IMR-90 (cell line): ENCODE measurements around the gene SLC4A1AP. TPM values are rescaled to one million over a fixed set of nuclear protein-coding genes. Genes with fewer than 3 reads are reported as not detected.

Experiments used
- ATAC-seq: fragments of 200-7000 bp; cut with Tn5 transposase; 2 replicates; pipeline ENCODE4 v1.9.1; 2020; ENCODE audit warnings: low read depth, mild to moderate bottlenecking, moderate library complexity
- BruUV-seq: library from RNA; stranded (reverse); fragments of 400-500 nt; replicated peaks from 2 replicates; lab custom pipeline; 2021; lab: Mats Ljungman, UMichigan
- CTCF ChIA-PET: fragments of 300-600 bp; formaldehyde crosslinking; extraction: SDS; loops from one replicate; lab custom pipeline; 2021; ENCODE audit warnings: antibody characterized with exemption; lab: Yijun Ruan, JAX
- POLR2A ChIA-PET: fragments of 300-600 bp; sonication (Branson Sonifier 250); formaldehyde crosslinking; loops from one replicate; lab custom pipeline; 2022; ENCODE audit warnings: antibody characterized with exemption; ENCODE audit not compliant: unreplicated experiment; lab: Charles Lee
- DNase-seq: peaks from one replicate; pipeline ENCODE4 v3.0.0; 2013
- H2AFZ ChIP-seq: replicated peaks from 2 replicates; pipeline ENCODE3; 2013; ENCODE audit warnings: low read length, mild to moderate bottlenecking; ENCODE audit not compliant: poor library complexity
- H2AK5ac ChIP-seq: 2 replicates; pipeline ENCODE4 v1.6.1; 2013; ENCODE audit warnings: low read depth, low read length, inconsistent platforms
- H2AK9ac ChIP-seq: replicated peaks from 2 replicates; pipeline ENCODE3; 2013; ENCODE audit warnings: mild to moderate bottlenecking, low read depth, low read length, moderate library complexity; ENCODE audit not compliant: poor library complexity
- H2BK120ac ChIP-seq: 2 replicates; pipeline ENCODE4 v1.6.1; 2013; ENCODE audit warnings: low read depth, low read length, inconsistent platforms
- H2BK15ac ChIP-seq: 3 replicates; pipeline ENCODE4 v1.6.1; 2013; ENCODE audit warnings: low read depth, low read length, inconsistent platforms
- H2BK20ac ChIP-seq: 2 replicates; pipeline ENCODE4 v1.6.1; 2013; ENCODE audit warnings: low read depth, mild to moderate bottlenecking, inconsistent platforms, low read length, moderate library complexity
- H2BK5ac ChIP-seq: 2 replicates; pipeline ENCODE4 v1.6.1; 2013; ENCODE audit warnings: mild to moderate bottlenecking, low read depth, low read length, inconsistent platforms; ENCODE audit not compliant: poor library complexity, severe bottlenecking
- H3K14ac ChIP-seq: replicated peaks from 2 replicates; pipeline ENCODE4 v1.6.1; 2013; ENCODE audit warnings: low read depth, low read length, inconsistent platforms
- H3K18ac ChIP-seq: 2 replicates; pipeline ENCODE4 v1.6.1; 2013; ENCODE audit warnings: low read depth, low read length, control low read depth
- H3K23ac ChIP-seq: 2 replicates; pipeline ENCODE4 v1.6.1; 2013; ENCODE audit warnings: low read depth, low read length, inconsistent platforms
- H3K27ac ChIP-seq: 2 replicates; pipeline ENCODE4 v1.5.1; 2013; ENCODE audit warnings: mild to moderate bottlenecking, control low read depth, low read length; ENCODE audit not compliant: insufficient read depth
- H3K27me3 ChIP-seq: 2 replicates; pipeline ENCODE4 v1.6.1; 2013; ENCODE audit warnings: low read length; ENCODE audit not compliant: control insufficient read depth, insufficient read depth
- H3K36me3 ChIP-seq: 2 replicates; pipeline ENCODE4 v1.6.1; 2013; ENCODE audit warnings: low read length, mixed read lengths; ENCODE audit not compliant: control insufficient read depth, insufficient read depth
- H3K4ac ChIP-seq: 2 replicates; pipeline ENCODE4 v1.6.1; 2013; ENCODE audit warnings: low read depth, low read length, inconsistent platforms
- H3K4me1 ChIP-seq: 2 replicates; pipeline ENCODE4 v1.6.1; 2013; ENCODE audit warnings: low read length, mixed read lengths; ENCODE audit not compliant: control insufficient read depth, insufficient read depth
- H3K4me2 ChIP-seq: 2 replicates; pipeline ENCODE4 v1.6.1; 2013; ENCODE audit warnings: low read depth, mild to moderate bottlenecking, control low read depth, low read length, moderate library complexity
- H3K4me3 ChIP-seq: 2 replicates; pipeline ENCODE4 v1.5.1; 2013; ENCODE audit warnings: low read depth, mild to moderate bottlenecking, control low read depth, low read length, moderate library complexity; ENCODE audit not compliant: insufficient read depth
- H3K56ac ChIP-seq: 2 replicates; pipeline ENCODE4 v1.6.1; 2013; ENCODE audit warnings: low read length, inconsistent platforms; ENCODE audit not compliant: insufficient read depth; ENCODE audit errors: extremely low read depth
- H3K79me1 ChIP-seq, 2 experiments: 2 replicates each; pipeline ENCODE4 v1.6.1; 2013; ENCODE audit warnings: low read length in 2 of 2, inconsistent platforms in 1 of 2, low read depth in 1 of 2
- H3K9ac ChIP-seq: 2 replicates; pipeline ENCODE4 v1.6.1; 2013; ENCODE audit warnings: low read depth, low read length, control low read depth
- H3K9me1 ChIP-seq: 2 replicates; pipeline ENCODE4 v1.6.1; 2013; ENCODE audit warnings: low read length, inconsistent platforms; ENCODE audit not compliant: insufficient read depth
- H3K9me3 ChIP-seq: 2 replicates; pipeline ENCODE4 v1.6.1; 2013; ENCODE audit warnings: low read length; ENCODE audit not compliant: control insufficient read depth, insufficient read depth
- H4K20me1 ChIP-seq: 2 replicates; pipeline ENCODE4 v1.6.1; 2013; ENCODE audit warnings: low read length, inconsistent platforms; ENCODE audit not compliant: insufficient read depth
- H4K5ac ChIP-seq: 2 replicates; pipeline ENCODE4 v1.6.1; 2013; ENCODE audit warnings: mild to moderate bottlenecking, low read depth, low read length, control low read depth
- H4K8ac ChIP-seq, 2 experiments: 2 replicates each; pipeline ENCODE4 v1.6.1; 2013; ENCODE audit warnings: low read depth in 2 of 2, low read length in 2 of 2, control low read depth in 1 of 2, inconsistent platforms in 1 of 2
- H4K91ac ChIP-seq: 2 replicates; pipeline ENCODE4 v1.6.1; 2013; ENCODE audit warnings: low read depth, low read length, inconsistent platforms; ENCODE audit not compliant: insufficient read depth
- CHD1 ChIP-seq: IDR thresholded peaks from 2 replicates; pipeline ENCODE4 v1.6.1; 2012; ENCODE audit warnings: low read depth, low read length, improper control_type of control experiment
- CTCF ChIP-seq: conservative IDR thresholded peaks from 2 replicates; pipeline ENCODE4 v1.5.1; 2012; ENCODE audit warnings: mild to moderate bottlenecking, low read depth, low read length, improper control_type of control experiment
- ELK1 ChIP-seq: fragments of 150-350 bp; IDR thresholded peaks from 2 replicates; pipeline ENCODE4 v1.6.1; 2016; ENCODE audit warnings: low read depth, mild to moderate bottlenecking, low read length, moderate library complexity, borderline replicate concordance
- FOS ChIP-seq: fragments of 150-350 bp; IDR thresholded peaks from 2 replicates; pipeline ENCODE4 v1.6.1; 2016; ENCODE audit warnings: low read depth, low read length
- MAFK ChIP-seq: IDR thresholded peaks from 2 replicates; pipeline ENCODE4 v1.6.1; 2012; ENCODE audit warnings: low read depth, low read length, improper control_type of control experiment
- MAZ ChIP-seq: IDR thresholded peaks from 2 replicates; pipeline ENCODE4 v1.6.1; 2012; ENCODE audit warnings: low read depth, mild to moderate bottlenecking, low read length, improper control_type of control experiment, moderate library complexity, borderline replicate concordance
- NFE2L2 ChIP-seq: fragments of 150-350 bp; IDR thresholded peaks from 2 replicates; pipeline ENCODE4 v1.6.1; 2016; ENCODE audit warnings: low read depth, mild to moderate bottlenecking, low read length
- POLR2A ChIP-seq: IDR thresholded peaks from 2 replicates; pipeline ENCODE4 v1.6.1; 2012; ENCODE audit warnings: mild to moderate bottlenecking, low read depth, low read length
- RAD21 ChIP-seq: IDR thresholded peaks from 2 replicates; pipeline ENCODE4 v1.6.1; 2012; ENCODE audit warnings: low read length, improper control_type of control experiment
- RCOR1 ChIP-seq: IDR thresholded peaks from 2 replicates; pipeline ENCODE4 v1.6.1; 2012; ENCODE audit warnings: mild to moderate bottlenecking, low read length, improper control_type of control experiment; ENCODE audit not compliant: insufficient replicate concordance
- SMC3 ChIP-seq: fragments of 150-350 bp; IDR thresholded peaks from 2 replicates; pipeline ENCODE4 v1.6.1; 2016; ENCODE audit warnings: low read depth, mild to moderate bottlenecking, antibody characterized with exemption, low read length, moderate library complexity
- WGBS, 2 experiments: methylation state at CpG; one replicate each; pipeline versions ENCODE4 v1.1.5 to v1.1.7; 2013; ENCODE audit warnings: missing lambda C conversion rate in 2 of 2; ENCODE audit not compliant: insufficient read length in 1 of 2; ENCODE audit errors: extremely low coverage in 2 of 2; 5-methylcytosine and 5-hydroxymethylcytosine counted together
- dilution Hi-C: fragments of 300-500 bp; cut with HindIII; formaldehyde crosslinking; loops from one replicate; pipeline ENCODE4 v1.14.3; 2018; ENCODE audit warnings: low sequenced_read_pairs; ENCODE audit not compliant: unreplicated experiment
- in situ Hi-C: fragments of 300-500 bp; cut with MboI; formaldehyde crosslinking; loops from 3 replicates; pipeline ENCODE4 v1.14.3; 2019; ENCODE audit warnings: low sequenced_read_pairs, inconsistent platforms, mixed read lengths
- intact Hi-C: fragments of 100-400 bp; cut with micrococcal nuclease; formaldehyde crosslinking; loops from 2 replicates; pipeline ENCODE4 v1.10.0; 2022
- polyA plus RNA-seq, 3 experiments: library from polyadenylated mRNA; depleted of rRNA; stranded (reverse); fragments of >200 nt; gene quantifications; 2 replicates each; pipeline ENCODE4 v1.2.3, GENCODE V29; 2012; ENCODE audit warnings: low replicate concordance in 1 of 3
- total RNA-seq: library from RNA; depleted of rRNA; stranded (reverse); fragments of >200 nt; gene quantifications from 2 replicates; pipeline ENCODE4 v1.2.3, GENCODE V29; 2012

Gene SLC4A1AP
- total and polyA plus RNA-seq, 2 of the 4 experiments (the other 2 are of a cell fraction) = 11.7 to 13.6 TPM

GRCh38 chr2:27708257-27708654 lies 44.6 kb downstream of the SLC4A1AP start:
- no peaks in the 10 kb centered on the region for H3K27me3 ChIP-seq
- H3K4me1 ChIP-seq = peaks cover 16% of the 10 kb centered on the region
- H3K4ac ChIP-seq = peak overlapping the region; percentile 32; the same call in 1 of the 2 replicates
- DNase-seq (no peak), ATAC-seq (no peak)
- H3K9me1 ChIP-seq = peaks cover 17% of the 10 kb centered on the region
- peak overlapping the region; percentile 60; the same call in 1 of the 3 replicates for H2BK15ac ChIP-seq
- no peak overlapping the region for H3K4me2 ChIP-seq
- H2AK9ac ChIP-seq = peak overlapping the region; percentile 44
- ChIA-PET POLR2A (no interaction called here), CTCF (interaction anchor here (0.5 kb wide), 1 partner anchor 594 kb away, joined by 3 read pairs; no protein-coding TSS in a partner anchor)
- H3K18ac ChIP-seq = no peak overlapping the region
- H3K14ac ChIP-seq = 0 out of 2 replicates have a peak overlapping the region, but pooled peaks have one; percentile 22
- H4K20me1 ChIP-seq = no peaks in the 10 kb centered on the region
- no CpG with 5 or more reads among the region's 7 CpGs for WGBS, 2 experiments
- in situ Hi-C loops = no loop called here
- 0 out of 4 replicates have a peak, but pooled peaks cover 0 to 6% of the 10 kb centered on the region in 2 experiments for H3K79me1 ChIP-seq
- intact Hi-C loops = loop anchor here (10.0 kb wide), 1 partner anchor 857 kb away; no protein-coding TSS in a partner anchor
- no peak overlapping the region for H3K27ac ChIP-seq
- H3K56ac ChIP-seq = no peak overlapping the region
- no peak overlapping the region for H2BK5ac ChIP-seq
- H4K91ac ChIP-seq = no peak overlapping the region; the same call in 1 of the 2 replicates
- H2AFZ ChIP-seq = no peak overlapping the region
- H3K36me3 ChIP-seq = no peaks in the 10 kb centered on the region
- H4K8ac ChIP-seq = no peak overlapping the region; a peak in 1 of 4 replicates
- TF ChIP-seq NFE2L2 (no peak), RAD21 (no peak), FOS (no peak), CHD1 (no peak), RCOR1 (no peak), ELK1 (no peak), MAFK (no peak), MAZ (no peak), POLR2A (no peak), SMC3 (no peak), CTCF (no peak)
- H3K9ac ChIP-seq = no peak overlapping the region
- BruUV-seq = no TSS peak
- H2BK20ac ChIP-seq = 0 out of 2 replicates have a peak overlapping the region, but pooled peaks have one; percentile 38
- H4K5ac ChIP-seq = no peak overlapping the region
- H3K9me3 ChIP-seq = no peaks in the 10 kb centered on the region
- no peak overlapping the region for H3K4me3 ChIP-seq
- 0 out of 2 replicates have a peak overlapping the region, but pooled peaks have one; percentile 70 for H3K23ac ChIP-seq
- peak overlapping the region; percentile 56 for H2AK5ac ChIP-seq
- dilution Hi-C loops = no loop called here
- peak overlapping the region; percentile 19; the same call in 1 of the 2 replicates for H2BK120ac ChIP-seq
